GM18505 (cell line): Measurements from ENCODE around the gene TRAF3IP1.

Experiments
- ATAC-seq: cut with Tn5 transposase; IDR thresholded peaks from one replicate; pipeline ENCODE4 v1.9.1; 2021; ENCODE audit not compliant: unreplicated experiment
- POLR2A ChIP-seq: IDR thresholded peaks from 4 replicates; pipeline ENCODE4 v1.6.1; 2011; ENCODE audit warnings: borderline replicate concordance; ENCODE audit not compliant: insufficient read depth, insufficient read length; ENCODE audit errors: extremely low read depth

The TRAF3IP1 gene

GRCh38 chr2:238284802-238285515 is 35.4 kb upstream of the TRAF3IP1 start:
- no peak for ATAC-seq
- TF ChIP-seq POLR2A = no peak

DNA sequence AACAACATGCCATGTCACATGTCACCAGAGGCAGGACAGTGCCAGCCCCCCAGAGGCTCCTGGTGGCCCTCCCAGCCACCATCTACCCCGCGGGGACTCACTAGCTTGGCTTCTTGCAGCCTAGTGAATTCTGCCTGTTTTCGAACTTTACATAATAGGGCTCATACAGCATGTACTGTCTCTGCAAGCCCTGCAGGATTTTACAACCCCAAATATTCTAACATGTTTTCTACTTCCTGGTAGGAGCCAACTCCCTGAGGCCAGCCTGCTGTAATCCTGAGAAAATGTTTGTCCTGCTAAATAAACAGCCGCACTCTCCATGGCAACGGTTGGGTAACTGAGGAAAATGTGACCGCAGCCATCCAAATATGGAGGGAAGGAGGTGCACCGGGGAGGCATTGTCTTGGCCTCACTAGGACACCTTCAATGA is 34.6 kb upstream of the TRAF3IP1 start:
- ATAC-seq = no peak
- TF ChIP-seq POLR2A = no peak

GRCh38 chr2:238286095-238286494 is 34.2 kb upstream of the TRAF3IP1 start:
- TF ChIP-seq POLR2A = no peak
- no peak for ATAC-seq

DNA sequence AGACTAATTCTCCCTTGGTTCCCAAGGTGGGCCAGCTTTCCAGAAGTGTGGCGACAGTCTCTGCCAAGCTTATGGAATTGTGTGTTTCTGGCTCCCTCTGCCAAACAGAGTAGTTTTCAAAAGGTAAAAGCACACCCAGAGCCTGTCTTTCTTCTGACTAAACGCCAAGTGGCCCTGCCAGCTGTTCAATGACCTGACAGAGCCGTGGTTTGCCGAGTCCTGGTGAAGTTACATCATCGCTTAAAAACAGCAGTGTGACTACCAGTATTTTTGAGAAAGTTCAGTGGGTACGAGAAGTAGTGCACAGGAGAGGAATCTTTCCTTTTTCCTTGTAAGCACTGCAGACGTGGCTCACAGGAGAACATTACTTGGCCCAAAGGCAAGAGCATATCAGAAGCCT is 33.8 kb upstream of the TRAF3IP1 start:
- ATAC-seq = no peak
- TF ChIP-seq POLR2A = no peak

GRCh38 chr2:238286987-238287736 is 33.2 kb upstream of the TRAF3IP1 start:
- no peak for ATAC-seq
- TF ChIP-seq POLR2A = no peak

DNA sequence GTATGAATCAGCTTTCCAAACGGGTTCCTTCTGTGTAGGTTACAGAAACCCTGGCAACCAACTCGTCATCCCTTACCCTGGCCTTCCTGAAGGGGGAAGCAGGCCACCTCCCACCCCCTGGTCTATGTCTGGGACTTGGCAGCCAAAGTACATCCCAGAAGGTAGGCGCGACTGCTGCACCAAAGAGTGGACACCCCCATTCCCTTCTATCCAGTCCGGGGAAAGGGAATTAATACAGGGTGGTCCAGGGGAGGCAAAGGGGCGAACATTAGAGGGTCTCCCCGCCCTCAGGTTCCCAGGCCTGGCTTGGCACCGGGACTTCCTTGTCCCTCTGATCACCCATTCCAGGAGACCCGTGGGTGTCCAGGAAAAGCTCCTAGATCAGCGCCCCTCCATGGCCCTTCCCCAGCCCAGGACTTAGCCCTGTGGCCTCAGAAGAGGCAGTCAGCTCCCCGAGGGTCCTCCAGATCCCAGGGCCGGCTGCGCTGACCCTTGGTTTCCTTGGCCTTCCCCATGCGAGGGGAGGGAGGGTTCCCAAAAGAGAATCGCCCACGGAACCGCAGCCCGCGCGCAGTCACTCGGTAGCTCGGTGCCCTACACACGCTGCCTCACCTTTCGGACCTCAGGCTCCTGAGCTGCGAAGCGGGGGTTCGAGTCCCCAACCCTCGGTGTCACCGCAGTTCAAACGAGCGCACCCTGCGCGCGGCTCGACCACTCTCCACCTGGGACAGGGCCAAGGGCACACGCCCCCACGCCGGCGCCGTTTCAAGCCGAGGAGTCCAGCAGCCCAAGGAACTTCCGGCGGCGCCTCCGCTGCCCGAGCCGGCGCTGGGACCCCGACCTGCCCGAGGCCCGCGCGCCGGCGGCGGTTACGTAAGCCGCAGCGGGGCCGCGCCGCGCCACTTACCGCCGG is 32.3 kb upstream of the TRAF3IP1 start, which contains the start of gene PER2:
PER2 (minus strand) TSS at position 874 of the 913 bp plus-strand sequence. CDS start 10,674 bp downstream, outside the sequence.
- peak; percentile 35 for ATAC-seq
- TF ChIP-seq POLR2A = no peak

DNA sequence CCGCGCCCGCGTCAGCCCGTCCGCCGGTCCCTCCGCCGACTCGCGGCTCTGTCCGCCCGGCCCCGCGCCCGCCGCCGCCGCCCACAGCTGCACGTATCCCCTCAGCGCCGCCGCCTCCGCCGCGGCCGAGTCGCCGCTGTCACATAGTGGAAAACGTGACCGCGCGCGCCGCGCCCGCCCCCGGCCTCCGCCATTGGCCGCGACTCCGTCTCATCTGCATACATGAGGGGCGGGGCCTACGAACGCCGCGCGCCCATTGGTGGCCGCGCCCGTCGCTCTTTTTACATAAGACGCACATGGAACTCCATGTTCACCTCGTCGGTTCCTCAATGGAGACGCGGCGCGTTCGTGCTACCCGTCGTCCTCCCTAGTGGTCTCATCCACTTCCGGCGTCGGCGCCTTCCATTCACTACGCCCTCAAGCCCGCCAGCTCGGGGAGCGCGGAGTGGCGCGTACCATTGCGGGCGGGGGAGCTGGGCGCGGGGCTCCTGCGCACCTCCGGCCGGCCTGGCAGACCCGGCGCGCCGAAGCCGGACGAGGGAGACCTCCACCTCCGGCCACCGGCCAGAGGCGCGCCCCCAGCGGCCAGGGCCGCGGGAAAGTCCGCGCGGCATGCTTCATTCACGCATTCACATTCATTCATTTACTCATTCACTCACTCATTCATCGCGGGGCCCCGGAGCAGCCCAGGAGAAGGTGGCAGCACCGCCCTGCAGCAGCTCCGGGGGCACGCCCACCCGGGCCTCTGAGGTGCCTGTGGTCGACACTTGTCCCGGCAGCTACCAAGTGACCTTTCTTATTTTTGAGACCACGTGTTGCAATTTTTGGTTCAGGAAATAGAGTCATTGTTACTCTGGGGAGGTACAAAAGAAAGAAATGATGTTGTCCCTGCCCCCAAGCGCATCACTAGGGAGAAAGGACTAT is 31.4 kb upstream of the TRAF3IP1 start:
- ATAC-seq = peak; percentile 91
- TF ChIP-seq POLR2A = peak; percentile 73

GRCh38 chr2:238289574-238289973 is 30.7 kb upstream of the TRAF3IP1 start:
- no peak for ATAC-seq
- no peak for TF ChIP-seq POLR2A

DNA sequence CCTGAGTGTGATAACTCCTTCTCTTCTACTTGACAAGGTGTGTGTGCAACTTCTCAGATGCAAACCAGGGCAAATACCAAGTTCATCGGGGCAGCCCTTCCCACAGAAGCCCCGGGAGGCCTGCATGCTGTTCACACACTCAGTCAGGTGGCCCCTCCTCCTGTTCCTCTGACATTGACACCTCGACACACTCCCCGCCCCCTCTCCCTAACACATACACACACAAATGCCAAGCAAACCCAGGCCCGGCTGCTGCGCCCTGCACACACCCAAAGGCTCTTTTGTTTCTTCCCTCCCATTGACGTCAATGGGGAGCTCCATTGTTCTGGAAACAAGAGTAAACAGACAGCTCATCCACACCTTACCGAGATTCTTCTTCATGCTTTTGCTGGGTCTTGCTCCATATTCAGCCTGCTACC is 30.2 kb upstream of the TRAF3IP1 start:
- no peak for TF ChIP-seq POLR2A
- no peak for ATAC-seq

DNA sequence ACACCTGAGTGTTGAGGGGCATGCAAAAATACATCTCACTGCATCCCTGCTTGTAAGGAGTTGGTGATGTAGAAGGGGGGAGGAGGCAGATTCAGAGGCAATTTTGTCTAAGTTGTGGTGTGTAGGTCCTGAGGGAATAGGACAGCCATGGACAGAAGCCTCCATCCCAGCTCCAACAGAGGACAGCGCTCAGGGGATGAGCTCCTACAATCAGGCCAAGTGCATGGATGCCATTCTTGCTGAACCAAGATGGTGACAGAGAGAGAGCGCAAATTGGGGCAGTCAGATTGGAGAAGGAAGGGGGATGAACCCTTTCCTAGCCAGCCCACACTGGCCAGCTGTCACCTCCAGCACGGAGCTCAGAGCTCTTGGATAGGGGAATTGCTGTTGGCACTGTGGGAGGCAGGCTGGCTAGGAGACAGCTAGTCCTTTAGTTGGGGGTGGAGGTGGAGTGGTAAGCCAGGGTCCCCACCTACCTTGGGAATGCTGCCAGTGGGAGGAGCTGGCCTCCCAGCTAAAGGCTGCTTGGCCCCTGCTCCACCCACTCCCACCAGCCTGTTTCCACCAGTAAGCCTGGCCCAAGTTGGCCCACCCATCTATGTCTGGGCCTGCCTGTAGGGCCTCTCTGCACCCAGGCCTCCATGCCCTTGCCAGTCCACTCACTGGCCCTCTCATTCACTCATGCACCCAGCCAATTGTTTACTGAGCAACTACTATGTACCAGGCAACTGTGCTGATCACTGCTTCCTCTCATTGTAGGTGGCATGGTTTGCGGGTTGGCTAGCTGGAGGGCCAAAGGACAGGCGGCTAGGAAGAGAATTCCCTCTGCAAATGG is 29.4 kb upstream of the TRAF3IP1 start:
- no peak for ATAC-seq
- no peak for TF ChIP-seq POLR2A

- ATAC-seq = no peak
- no peak for TF ChIP-seq POLR2A
Measured at GRCh38 chr2:238291550-238292281, 28.6 kb upstream of the TRAF3IP1 start.
